Calu3 (cell line): ENCODE data around the gene UPF3A. TPM values are rescaled to one million over a fixed set of nuclear protein-coding genes. Genes with fewer than 3 reads are reported as not detected.
"Not testable (repeated sequence)": the region's sequence is repeated elsewhere in the genome, so short reads cannot be mapped to it uniquely, and the experiment has no call there.

Source experiments
- BruUV-seq: library from RNA; stranded (reverse); fragments of 400-500 nt; replicated peaks from 2 replicates; lab custom pipeline; 2021; lab: Mats Ljungman, UMichigan
- CTCF ChIA-PET: fragments of 300-600 bp; sonication (Branson Sonifier 250); formaldehyde crosslinking; loops from one replicate; lab custom pipeline; 2022; ENCODE audit warnings: antibody characterized with exemption; lab: Charles Lee
- DNase-seq: peaks from one replicate; pipeline ENCODE4 v3.0.0; 2022
- H3K27ac Mint-ChIP-seq: one replicate; pipeline ENCODE4 v1.8.0; 2022; ENCODE audit warnings: mixed read lengths; ENCODE audit not compliant: unreplicated experiment
- H3K27me3 Mint-ChIP-seq: one replicate; pipeline ENCODE4 v1.8.0; 2022; ENCODE audit warnings: mixed read lengths; ENCODE audit not compliant: unreplicated experiment
- H3K36me3 Mint-ChIP-seq: one replicate; pipeline ENCODE4 v1.8.0; 2022; ENCODE audit warnings: mild to moderate bottlenecking, moderate library complexity, mixed read lengths; ENCODE audit not compliant: insufficient read depth, unreplicated experiment
- H3K4me1 Mint-ChIP-seq: one replicate; pipeline ENCODE4 v1.8.0; 2022; ENCODE audit warnings: mild to moderate bottlenecking, low read depth, mixed read lengths; ENCODE audit not compliant: unreplicated experiment
- H3K4me3 Mint-ChIP-seq: one replicate; pipeline ENCODE4 v1.8.0; 2022; ENCODE audit warnings: mild to moderate bottlenecking, low read depth, moderate library complexity, mixed read lengths; ENCODE audit not compliant: unreplicated experiment
- H3K9me3 Mint-ChIP-seq: one replicate; pipeline ENCODE4 v1.8.0; 2022; ENCODE audit warnings: low read depth, mixed read lengths; ENCODE audit not compliant: unreplicated experiment
- intact Hi-C: fragments of 100-400 bp; cut with micrococcal nuclease; formaldehyde crosslinking; loops from one replicate; pipeline ENCODE4 v1.10.0; 2022; ENCODE audit not compliant: unreplicated experiment
- total RNA-seq: library from RNA; stranded (reverse); gene quantifications from 2 replicates; pipeline ENCODE4 v1.2.3, GENCODE V29; 2022
- TF ChIP-seq, protein P1 (sequence below): fragments of 200-600 bp; IDR thresholded peaks from one replicate; pipeline ENCODE4 v1.8.0; 2022; ENCODE audit warnings: antibody characterized with exemption; ENCODE audit not compliant: unreplicated experiment

The UPF3A gene
- total RNA-seq, 1 experiment from 2014 or later, result 12.1 TPM

DNA sequence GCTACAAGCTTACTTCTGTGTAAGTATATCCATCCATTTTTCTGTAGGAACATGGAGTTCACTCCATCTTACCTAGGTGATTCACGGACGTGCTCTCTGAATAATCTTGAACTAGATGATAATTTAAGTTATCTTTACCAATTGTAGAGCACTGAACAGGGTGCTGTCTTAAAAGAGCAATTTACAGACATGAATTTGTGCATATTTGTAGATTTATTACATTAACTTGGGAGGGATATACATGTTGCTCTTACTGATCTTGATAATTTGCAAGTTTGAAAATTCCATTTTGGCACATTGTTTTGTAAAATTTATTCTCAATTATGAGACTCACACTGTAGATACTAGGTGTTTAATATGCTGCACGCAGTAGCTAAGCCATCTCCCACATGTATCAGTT is 37.4 kb upstream of the UPF3A start:
- DNase-seq, result no peak
- Mint-ChIP-seq H3K36me3 (no peaks in the 10 kb centered on the region), H3K27ac (no peak overlapping the region), H3K4me3 (no peak overlapping the region), H3K27me3 (no peaks in the 10 kb centered on the region), H3K9me3 (no peaks in the 10 kb centered on the region), H3K4me1 (no peaks in the 10 kb centered on the region)
- TF ChIP-seq, protein P1, sequence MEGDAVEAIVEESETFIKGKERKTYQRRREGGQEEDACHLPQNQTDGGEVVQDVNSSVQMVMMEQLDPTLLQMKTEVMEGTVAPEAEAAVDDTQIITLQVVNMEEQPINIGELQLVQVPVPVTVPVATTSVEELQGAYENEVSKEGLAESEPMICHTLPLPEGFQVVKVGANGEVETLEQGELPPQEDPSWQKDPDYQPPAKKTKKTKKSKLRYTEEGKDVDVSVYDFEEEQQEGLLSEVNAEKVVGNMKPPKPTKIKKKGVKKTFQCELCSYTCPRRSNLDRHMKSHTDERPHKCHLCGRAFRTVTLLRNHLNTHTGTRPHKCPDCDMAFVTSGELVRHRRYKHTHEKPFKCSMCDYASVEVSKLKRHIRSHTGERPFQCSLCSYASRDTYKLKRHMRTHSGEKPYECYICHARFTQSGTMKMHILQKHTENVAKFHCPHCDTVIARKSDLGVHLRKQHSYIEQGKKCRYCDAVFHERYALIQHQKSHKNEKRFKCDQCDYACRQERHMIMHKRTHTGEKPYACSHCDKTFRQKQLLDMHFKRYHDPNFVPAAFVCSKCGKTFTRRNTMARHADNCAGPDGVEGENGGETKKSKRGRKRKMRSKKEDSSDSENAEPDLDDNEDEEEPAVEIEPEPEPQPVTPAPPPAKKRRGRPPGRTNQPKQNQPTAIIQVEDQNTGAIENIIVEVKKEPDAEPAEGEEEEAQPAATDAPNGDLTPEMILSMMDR, result no peak
- BruUV-seq, result no TSS peak
- CTCF ChIA-PET, result no interaction called here
- intact Hi-C loops, result no loop called here

GRCh38 chr13:114244637-114245036 is 36.8 kb upstream of the UPF3A start:
- no peak overlapping the region for H3K27ac Mint-ChIP-seq
- intact Hi-C loops, result no loop called here
- TF ChIP-seq, protein P1, result no peak
- no peak overlapping the region for H3K4me3 Mint-ChIP-seq
- CTCF ChIA-PET, result no interaction called here
- DNase-seq, result no peak
- H3K4me1 Mint-ChIP-seq, result no peaks in the 10 kb centered on the region
- no TSS peak for BruUV-seq
- H3K27me3 Mint-ChIP-seq, result no peaks in the 10 kb centered on the region
- no peaks in the 10 kb centered on the region for H3K36me3 Mint-ChIP-seq
- no peaks in the 10 kb centered on the region for H3K9me3 Mint-ChIP-seq

GRCh38 chr13:114248011-114248410 is 33.4 kb upstream of the UPF3A start:
- BruUV-seq, result no TSS peak
- no peaks in the 10 kb centered on the region for H3K36me3 Mint-ChIP-seq

DNA sequence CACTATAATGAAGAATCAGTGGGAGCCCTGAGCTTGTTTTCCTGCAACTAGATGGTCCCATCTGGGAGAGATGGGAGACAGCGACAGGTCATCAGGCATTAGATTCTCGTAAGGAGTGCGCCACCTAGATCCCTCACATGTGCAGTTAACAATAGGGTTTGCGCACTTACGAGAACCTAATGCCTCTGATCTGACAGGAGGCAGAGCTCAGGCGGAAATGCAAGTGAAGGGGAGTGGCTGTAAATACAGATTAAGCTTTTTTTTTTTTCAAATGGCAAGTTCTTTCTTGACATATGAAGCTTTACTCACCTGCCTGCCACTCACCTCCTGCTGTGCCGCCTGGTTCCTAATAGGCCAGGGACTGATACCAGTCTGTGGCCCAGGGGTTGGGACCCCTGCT is 32.3 kb upstream of the UPF3A start:
- H3K27ac Mint-ChIP-seq, result no peak overlapping the region
- H3K9me3 Mint-ChIP-seq, result no peaks in the 10 kb centered on the region
- intact Hi-C loops, result no loop called here
- TF ChIP-seq, protein P1, result no peak
- H3K36me3 Mint-ChIP-seq, result no peaks in the 10 kb centered on the region
- CTCF ChIA-PET, result no interaction called here
- no peak overlapping the region for H3K4me3 Mint-ChIP-seq
- no peaks in the 10 kb centered on the region for H3K4me1 Mint-ChIP-seq
- H3K27me3 Mint-ChIP-seq, result no peaks in the 10 kb centered on the region
- no peak for DNase-seq
- BruUV-seq, result no TSS peak

More at GRCh38 chr13:114248011-114248410, 33.4 kb upstream of the UPF3A start:
- no peak for DNase-seq
- CTCF ChIA-PET, result no interaction called here
- no peaks in the 10 kb centered on the region for H3K9me3 Mint-ChIP-seq
- H3K4me1 Mint-ChIP-seq, result no peaks in the 10 kb centered on the region
- TF ChIP-seq, protein P1, result no peak
- no peak overlapping the region for H3K27ac Mint-ChIP-seq
- intact Hi-C loops, result no loop called here
- no peak overlapping the region for H3K4me3 Mint-ChIP-seq
- H3K27me3 Mint-ChIP-seq, result no peaks in the 10 kb centered on the region

- H3K4me3 Mint-ChIP-seq, DNase-seq, H3K27ac Mint-ChIP-seq, H3K4me1 Mint-ChIP-seq, intact Hi-C loops, CTCF ChIA-PET, H3K9me3 Mint-ChIP-seq, H3K36me3 Mint-ChIP-seq, H3K27me3 Mint-ChIP-seq, BruUV-seq: not testable (repeated sequence)
These were observed 29.6 kb upstream of the UPF3A start for GRCh38 chr13:114251639-114252440.
